Endothelial cell of umbilical vein (primary cell): ENCODE measurements around the gene TCERG1L. TPM values are rescaled to one million over a fixed set of nuclear protein-coding genes. Genes with fewer than 3 reads are reported as not detected.

Experiments
- BruUV-seq: library from RNA; stranded (reverse); fragments of 400-500 nt; replicated peaks from 2 replicates; lab custom pipeline; 2021; lab: Mats Ljungman, UMichigan
- CTCF ChIA-PET: fragments of 300-600, 350-600 bp; sonication (Branson Sonifier 250); formaldehyde crosslinking; loops from one replicate; lab custom pipeline; 2021; ENCODE audit warnings: antibody characterized with exemption, inconsistent platforms; lab: Charles Lee
- POLR2A ChIA-PET: fragments of 300-600, 350-600 bp; sonication (Branson Sonifier 250); formaldehyde crosslinking; loops from one replicate; lab custom pipeline; 2021; ENCODE audit warnings: antibody characterized with exemption, inconsistent platforms; lab: Charles Lee
- DNase-seq: peaks from one replicate; pipeline ENCODE4 v3.0.0-alpha.2; 2011; ENCODE audit warnings: low read depth, low spot score
- FAIRE-seq: peaks from 2 replicates; lab custom pipeline; 2011; peaks lifted over from hg19 to GRCh38; lab: Jason Lieb, UNC
- H2AFZ ChIP-seq: 2 replicates; pipeline ENCODE4 v1.6.0; 2012; ENCODE audit warnings: low read depth, low read length, control low read depth, inconsistent platforms
- H3K27ac ChIP-seq: 2 replicates; pipeline ENCODE4 v1.5.1; 2011; ENCODE audit warnings: low read depth, mild to moderate bottlenecking, control low read depth, low read length, moderate library complexity; ENCODE audit not compliant: insufficient read depth
- H3K27me3 ChIP-seq, 2 experiments: 2 replicates each; pipeline versions ENCODE4 v1.6.0 to v1.6.1; 2011; ENCODE audit warnings: low read length in 2 of 2, mixed read lengths in 1 of 2; ENCODE audit not compliant: control insufficient read depth in 2 of 2, insufficient read depth in 2 of 2
- H3K36me3 ChIP-seq, 2 experiments: 2 replicates in 1 of 2; 3 replicates in 1 of 2; pipeline ENCODE4 v1.5.1; 2011; ENCODE audit warnings: low read length in 2 of 2, mild to moderate bottlenecking in 1 of 2, moderate library complexity in 1 of 2; ENCODE audit not compliant: control insufficient read depth in 2 of 2, insufficient read depth in 2 of 2; ENCODE audit errors: extremely low read depth in 1 of 2
- H3K4me1 ChIP-seq: 3 replicates; pipeline ENCODE4 v1.5.1; 2011; ENCODE audit warnings: mild to moderate bottlenecking, low read length; ENCODE audit not compliant: control insufficient read depth, insufficient read depth; ENCODE audit errors: extremely low read depth
- H3K4me2 ChIP-seq: 2 replicates; pipeline ENCODE4 v1.6.1; 2011; ENCODE audit warnings: low read length, control low read depth, mixed read lengths; ENCODE audit not compliant: insufficient read depth
- H3K4me3 ChIP-seq, 3 experiments: fragments of 200-600 bp in 1 of 3; sonication (generic), shearing (Covaris generic) in 1 of 3; replicated peaks in 1 of 3; 2 replicates each; pipeline ENCODE4 v1.5.1; 2011 to 2016; ENCODE audit warnings: control low read depth in 3 of 3, low read length in 3 of 3, mild to moderate bottlenecking in 2 of 3, inconsistent platforms in 1 of 3, low read depth in 1 of 3, moderate library complexity in 1 of 3; ENCODE audit not compliant: insufficient read depth in 1 of 3
- H3K79me2 ChIP-seq: 2 replicates; pipeline ENCODE4 v1.6.0; 2012; ENCODE audit warnings: low read length, inconsistent platforms; ENCODE audit not compliant: control insufficient read depth, insufficient read depth
- H3K9ac ChIP-seq: replicated peaks from 2 replicates; pipeline ENCODE3; 2011; ENCODE audit warnings: low read length, control low read depth; ENCODE audit not compliant: insufficient read depth; ENCODE audit errors: extremely low read depth
- H3K9me1 ChIP-seq: replicated peaks from 3 replicates; pipeline ENCODE4 v1.6.0; 2011; ENCODE audit warnings: mild to moderate bottlenecking, low read length; ENCODE audit not compliant: control insufficient read depth, insufficient read depth; ENCODE audit errors: extremely low read depth
- H3K9me3 ChIP-seq: replicated peaks from 2 replicates; pipeline ENCODE4 v1.5.1; 2012; ENCODE audit warnings: low read length, inconsistent platforms; ENCODE audit not compliant: control insufficient read depth, insufficient read depth
- H4K20me1 ChIP-seq: replicated peaks from 2 replicates; pipeline ENCODE3; 2011; ENCODE audit warnings: mild to moderate bottlenecking, low read length; ENCODE audit not compliant: control insufficient read depth, insufficient read depth; ENCODE audit errors: extremely low read depth
- EZH2 ChIP-seq: IDR thresholded peaks from 2 replicates; pipeline ENCODE4 v1.6.1; 2012; ENCODE audit warnings: borderline replicate concordance, low read depth, mild to moderate bottlenecking, moderate library complexity, low read length, inconsistent platforms; ENCODE audit not compliant: severe bottlenecking
- FOS ChIP-seq: IDR thresholded peaks from 2 replicates; pipeline ENCODE4 v1.6.1; 2011; ENCODE audit warnings: mild to moderate bottlenecking, low read length, moderate library complexity, borderline replicate concordance; ENCODE audit not compliant: insufficient read depth
- GATA2 ChIP-seq: IDR thresholded peaks from 2 replicates; pipeline ENCODE4 v1.7.0; 2011; ENCODE audit warnings: low read depth, mild to moderate bottlenecking, moderate library complexity, mixed read lengths, low read length; ENCODE audit not compliant: insufficient read length, insufficient read depth
- JUN ChIP-seq: IDR thresholded peaks from 2 replicates; pipeline ENCODE4 v1.6.1; 2011; ENCODE audit warnings: borderline replicate concordance, low read depth; ENCODE audit not compliant: insufficient read length, insufficient read depth
- MYC ChIP-seq: IDR thresholded peaks from one replicate; pipeline ENCODE4 v1.6.1; 2011; ENCODE audit warnings: mild to moderate bottlenecking, low read depth, low read length
- POLR2A ChIP-seq: IDR thresholded peaks from 2 replicates; pipeline ENCODE4 v1.6.1; 2012; ENCODE audit warnings: low read depth, mild to moderate bottlenecking, control low read depth, low read length
- POLR2AphosphoS5 ChIP-seq: IDR thresholded peaks from 2 replicates; pipeline ENCODE4 v1.6.1; 2012; ENCODE audit warnings: low read depth, mild to moderate bottlenecking, control low read depth, low read length, moderate library complexity; ENCODE audit not compliant: insufficient read depth
- dilution Hi-C: fragments of 300-500 bp; cut with MboI; formaldehyde crosslinking; loops from one replicate; pipeline ENCODE4 v1.15.0; 2019; ENCODE audit warnings: low sequenced_read_pairs; ENCODE audit not compliant: extremely low pct_ligation_motif_present
- intact Hi-C: fragments of 100-400 bp; cut with micrococcal nuclease; formaldehyde crosslinking; loops from one replicate; pipeline ENCODE4 v1.10.0; 2022
- polyA plus RNA-seq, 4 experiments: library from polyadenylated mRNA; depleted of rRNA in 3 of 4; stranded (reverse) in 3 of 4; unstranded in 1 of 4; fragments of >200 nt; gene quantifications; 2 replicates each; pipeline versions ENCODE4 v1.2.1 to v1.2.3, GENCODE V29; 2011 to 2012; ENCODE audit warnings: missing spikeins in 1 of 4
- total RNA-seq: library from RNA; stranded (reverse); gene quantifications from 2 replicates; pipeline ENCODE4 v1.2.3, GENCODE V29; 2021
- TF ChIP-seq, protein P1 (sequence below), 2 donors: IDR thresholded peaks; 1 replicate in 1 of 2; 2 replicates in 1 of 2; pipeline ENCODE4 v1.5.1; 2011; ENCODE audit warnings: low read length in 2 of 2, mild to moderate bottlenecking in 2 of 2, moderate library complexity in 2 of 2, control low read depth in 1 of 2, inconsistent platforms in 1 of 2, low read depth in 1 of 2; ENCODE audit not compliant: insufficient read depth in 1 of 2; ENCODE audit errors: extremely low read depth in 1 of 2

The TCERG1L gene
- total and polyA plus RNA-seq, 2 donors (not counting 3 experiments of a cell fraction or from before 2014, with no cell fraction given): not detected

DNA sequence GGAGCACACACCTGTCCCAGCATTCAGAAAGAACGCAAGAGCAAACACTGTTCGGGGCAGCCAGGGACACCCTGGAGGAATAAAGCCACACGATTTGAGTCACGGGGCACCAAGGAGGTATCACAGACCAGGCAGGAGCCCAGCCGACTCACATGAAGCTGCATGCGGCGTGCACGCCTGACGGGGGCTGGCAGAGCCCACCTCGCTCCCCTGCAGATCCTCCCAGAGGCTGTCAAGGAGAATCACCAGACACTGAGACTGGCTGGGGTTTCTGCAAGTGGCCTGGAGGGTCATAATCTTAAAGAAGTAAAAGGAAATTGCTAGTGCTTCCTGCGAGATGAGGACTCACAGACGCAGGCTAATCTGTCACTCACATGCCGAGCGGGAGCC lies 61.6 kb downstream of the TCERG1L start:
- DNase-seq (no peak), FAIRE-seq (no peak)
- intact Hi-C loops: no loop called here
- Histone ChIP-seq H3K4me3 (no peak overlapping the region), H2AFZ (no peak overlapping the region), H3K36me3 (no peaks in the 10 kb centered on the region), H4K20me1 (no peaks in the 10 kb centered on the region), H3K9me3 (peaks cover 15% of the 10 kb centered on the region), H3K79me2 (no peaks in the 10 kb centered on the region), H3K9ac (no peak overlapping the region), H3K27me3 (no peaks in the 10 kb centered on the region), H3K27ac (no peak overlapping the region), H3K9me1 (no peaks in the 10 kb centered on the region), H3K4me2 (no peak overlapping the region), H3K4me1 (no peaks in the 10 kb centered on the region)
- no TSS peak for BruUV-seq
- dilution Hi-C loops: no loop called here
- ChIA-PET POLR2A (no interaction called here), CTCF (no interaction called here)
- TF ChIP-seq MYC (no peak), EZH2 (no peak), FOS (no peak), POLR2A (no peak), JUN (no peak), POLR2AphosphoS5 (no peak), GATA2 (no peak)
- TF ChIP-seq, protein P1, sequence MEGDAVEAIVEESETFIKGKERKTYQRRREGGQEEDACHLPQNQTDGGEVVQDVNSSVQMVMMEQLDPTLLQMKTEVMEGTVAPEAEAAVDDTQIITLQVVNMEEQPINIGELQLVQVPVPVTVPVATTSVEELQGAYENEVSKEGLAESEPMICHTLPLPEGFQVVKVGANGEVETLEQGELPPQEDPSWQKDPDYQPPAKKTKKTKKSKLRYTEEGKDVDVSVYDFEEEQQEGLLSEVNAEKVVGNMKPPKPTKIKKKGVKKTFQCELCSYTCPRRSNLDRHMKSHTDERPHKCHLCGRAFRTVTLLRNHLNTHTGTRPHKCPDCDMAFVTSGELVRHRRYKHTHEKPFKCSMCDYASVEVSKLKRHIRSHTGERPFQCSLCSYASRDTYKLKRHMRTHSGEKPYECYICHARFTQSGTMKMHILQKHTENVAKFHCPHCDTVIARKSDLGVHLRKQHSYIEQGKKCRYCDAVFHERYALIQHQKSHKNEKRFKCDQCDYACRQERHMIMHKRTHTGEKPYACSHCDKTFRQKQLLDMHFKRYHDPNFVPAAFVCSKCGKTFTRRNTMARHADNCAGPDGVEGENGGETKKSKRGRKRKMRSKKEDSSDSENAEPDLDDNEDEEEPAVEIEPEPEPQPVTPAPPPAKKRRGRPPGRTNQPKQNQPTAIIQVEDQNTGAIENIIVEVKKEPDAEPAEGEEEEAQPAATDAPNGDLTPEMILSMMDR (IDR thresholded peaks at IDR 0.05; ENCODE audit: extremely low read depth in 1 of 2, insufficient read depth in 1 of 2, low read depth in 1 of 2, low read length in 2 of 2): no peak
